Peyer's patch (tissue), 4 donors: ENCODE results near the gene SCN2B. TPM values are rescaled to one million over a fixed set of nuclear protein-coding genes. Genes with fewer than 3 reads are reported as not detected.

Experiments
- DNase-seq, 3 donors: peaks; one replicate each; pipeline ENCODE4 v3.0.0-alpha.2; 2017 to 2019
- H3K27ac ChIP-seq, 4 donors: fragments of 200-600 bp; sonication (generic); one replicate each; pipeline ENCODE4 v1.5.1; 2016 to 2019
- H3K27me3 ChIP-seq, 2 donors: fragments of 200-600 bp; sonication (generic); one replicate each; pipeline ENCODE4 v1.5.1; 2019
- H3K36me3 ChIP-seq, 3 donors: fragments of 200-600 bp; sonication (generic); one replicate each; pipeline ENCODE4 v1.5.1; 2016 to 2019
- H3K4me1 ChIP-seq, 4 donors: fragments of 200-600 bp; sonication (generic); one replicate each; pipeline ENCODE4 v1.5.1; 2016 to 2019
- H3K4me3 ChIP-seq, 4 donors: fragments of 200-600 bp; sonication (generic); 1 replicate in 3 of 4; 2 replicates in 1 of 4; pipeline ENCODE4 v1.5.1; 2016 to 2019; ENCODE audit warnings: mild to moderate bottlenecking in 1 of 4
- H3K9me3 ChIP-seq, 4 donors: fragments of 200-600 bp; sonication (generic); one replicate each; pipeline ENCODE4 v1.5.1; 2016 to 2019; ENCODE audit warnings: mild to moderate bottlenecking in 1 of 4
- CTCF ChIP-seq, 6 experiments: fragments of 450-650 bp in 4 of 6; fragments of 200-600 bp in 2 of 6; sonication (generic) in 1 of 6; IDR thresholded peaks; one replicate each; pipeline ENCODE4 v1.5.1; 2017 to 2019; ENCODE audit warnings: antibody characterized with exemption in 6 of 6, mild to moderate bottlenecking in 3 of 6, moderate library complexity in 1 of 6
- POLR2A ChIP-seq, 2 donors: fragments of 450-650 bp; IDR thresholded peaks; one replicate each; pipeline ENCODE4 v1.5.1; 2017; ENCODE audit warnings: antibody characterized with exemption in 2 of 2, mild to moderate bottlenecking in 2 of 2, moderate library complexity in 2 of 2
- total RNA-seq, 4 donors: library from RNA; depleted of rRNA; stranded (reverse); fragments of >200 nt; gene quantifications; one replicate each; pipeline ENCODE4 v1.1.0, GENCODE V29; 2016

The SCN2B gene
- total RNA-seq, 4 donors from 2014 or later = 0.13 to 0.38 TPM; not detected in 2

- Histone ChIP-seq H3K4me3 (no peak overlapping the region), H3K9me3 (no peaks in the 10 kb centered on the region), H3K27ac (no peak overlapping the region), H3K27me3 (no peaks in the 10 kb centered on the region), H3K4me1 (no peaks in the 10 kb centered on the region), H3K36me3 (no peaks in the 10 kb centered on the region)
- no peak for DNase-seq
- TF ChIP-seq CTCF (IDR thresholded peaks at IDR 0.05) (no peak), POLR2A (IDR thresholded peaks at IDR 0.05) (no peak)
Measured at GRCh38 chr11:118180300-118180703, 3.9 kb upstream of the SCN2B start.

GRCh38 chr11:118176778-118177134 lies 317 bp upstream of the SCN2B start:
- H3K36me3 ChIP-seq = no peaks in the 10 kb centered on the region
- H3K9me3 ChIP-seq = no peaks in the 10 kb centered on the region
- H3K27ac ChIP-seq = no peak overlapping the region
- H3K4me3 ChIP-seq = no peak overlapping the region
- TF ChIP-seq POLR2A (IDR thresholded peaks at IDR 0.05) = no peak
- DNase-seq = no peak
- no peaks in the 10 kb centered on the region for H3K27me3 ChIP-seq
- H3K4me1 ChIP-seq = peaks cover 0 to 2% (median under 1%) of the 10 kb centered on the region in 4 donors

GRCh38 chr11:118175031-118175992 lies 1.1 kb downstream of the SCN2B start:
- Histone ChIP-seq H3K4me3 (peak overlapping the region in 1 of 4 donors; percentile 39), H3K27ac (peak overlapping the region in 1 of 4 donors; percentile 10), H3K36me3 (no peaks in the 10 kb centered on the region), H3K27me3 (no peaks in the 10 kb centered on the region), H3K4me1 (peaks cover 0 to 9% (median 3%) of the 10 kb centered on the region in 4 donors), H3K9me3 (no peaks in the 10 kb centered on the region)
- no peak for DNase-seq
- TF ChIP-seq CTCF (IDR thresholded peaks at IDR 0.05) (no peak), POLR2A (IDR thresholded peaks at IDR 0.05) (no peak)

GRCh38 chr11:118174006-118174567 lies 2.4 kb downstream of the SCN2B start:
- H3K9me3 ChIP-seq = no peaks in the 10 kb centered on the region
- no peak for TF ChIP-seq POLR2A (IDR thresholded peaks at IDR 0.05)
- H3K27ac ChIP-seq = no peak overlapping the region
- DNase-seq = no peak
- no peaks in the 10 kb centered on the region for H3K27me3 ChIP-seq
- H3K36me3 ChIP-seq = no peaks in the 10 kb centered on the region
- peaks cover 0 to 9% (median 3%) of the 10 kb centered on the region in 4 donors for H3K4me1 ChIP-seq
- H3K4me3 ChIP-seq = no peak overlapping the region

- no peaks in the 10 kb centered on the region for H3K27me3 ChIP-seq
- no peaks in the 10 kb centered on the region for H3K36me3 ChIP-seq
- TF ChIP-seq CTCF (IDR thresholded peaks at IDR 0.05) = no peak
- TF ChIP-seq POLR2A (IDR thresholded peaks at IDR 0.05) = no peak
- H3K27ac ChIP-seq = no peak overlapping the region
- no peak for DNase-seq
- H3K4me3 ChIP-seq = no peak overlapping the region
- H3K4me1 ChIP-seq = peaks cover 0 to 9% (median 3%) of the 10 kb centered on the region in 4 donors
- no peaks in the 10 kb centered on the region for H3K9me3 ChIP-seq
Measured at GRCh38 chr11:118172356-118172755, 4.1 kb downstream of the SCN2B start.

- Histone ChIP-seq H3K4me1 (peaks cover 0 to 9% (median 3%) of the 10 kb centered on the region in 4 donors), H3K27me3 (no peaks in the 10 kb centered on the region), H3K9me3 (no peaks in the 10 kb centered on the region), H3K36me3 (no peaks in the 10 kb centered on the region), H3K27ac (no peak overlapping the region), H3K4me3 (no peak overlapping the region)
- no peak for TF ChIP-seq POLR2A (IDR thresholded peaks at IDR 0.05)
- TF ChIP-seq CTCF (IDR thresholded peaks at IDR 0.05) = peak; percentile 53 to 92 (median 82)
- DNase-seq = peak; percentile 29 to 85 (median 76)
Measured at GRCh38 chr11:118171269-118172062, 5.0 kb downstream of the SCN2B start.
